Fibroblast of skin of right quadriceps (primary cell): Measurements from ENCODE around the gene DNAH1.

Source experiments
- DNase-seq: peaks from one replicate; pipeline ENCODE4 v3.0.0-alpha.2; 2013

Gene DNAH1

DNA sequence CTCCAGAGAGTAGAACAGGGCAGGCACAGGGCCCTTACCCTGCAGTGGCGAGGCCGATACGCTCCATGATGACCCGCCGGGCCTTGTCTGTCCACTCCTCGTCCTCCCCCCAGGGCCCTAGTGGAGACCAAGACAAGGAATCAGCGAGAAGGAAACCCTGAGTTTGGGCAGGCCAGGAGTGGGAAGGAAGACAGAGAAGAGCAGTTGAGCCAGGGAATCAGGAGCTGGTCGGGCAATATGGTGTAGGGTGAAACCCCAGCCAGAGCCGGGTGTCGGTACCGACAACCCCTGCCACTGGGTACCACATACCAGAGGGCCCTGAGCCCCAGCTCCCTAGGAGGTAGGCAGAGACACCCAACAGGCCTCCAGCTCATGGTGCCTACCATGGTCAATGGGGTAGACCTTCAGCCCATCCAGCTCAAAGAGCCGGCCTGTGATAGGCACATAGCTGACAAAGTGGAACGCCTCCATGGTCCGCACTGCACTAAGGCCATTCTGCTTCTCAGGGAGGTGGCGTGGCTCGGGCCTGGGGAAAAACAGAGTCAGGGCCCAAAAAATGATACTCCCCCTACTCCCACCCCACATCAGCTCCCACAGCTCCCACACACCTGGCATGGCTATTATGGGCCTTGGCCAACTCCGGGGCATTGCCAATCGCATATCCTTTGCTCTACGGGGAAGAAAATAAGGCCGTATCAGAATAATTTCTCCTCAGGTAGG, 90.8 kb downstream of the DNAH1 start:
- DNase-seq = no peak

DNA sequence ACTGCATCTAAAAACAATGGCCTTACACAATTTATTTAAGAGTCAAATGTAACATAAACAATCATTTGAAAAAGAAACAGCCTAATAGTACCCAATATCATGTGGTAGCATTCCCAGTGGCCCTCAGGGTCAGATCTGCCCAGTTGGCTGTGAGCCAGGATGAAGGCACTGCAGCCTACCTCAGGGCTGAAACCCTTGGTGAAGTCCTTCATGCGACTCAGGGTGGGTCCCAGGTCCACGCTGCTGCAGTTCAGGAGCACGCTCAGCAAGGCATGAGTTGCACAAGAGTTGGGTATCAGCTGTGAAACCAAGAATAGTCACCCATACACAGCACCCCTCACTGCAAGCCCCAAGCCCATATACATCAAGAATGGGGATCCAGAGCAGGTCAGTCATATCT, 91.7 kb downstream of the DNAH1 start:
- no peak for DNase-seq

DNA sequence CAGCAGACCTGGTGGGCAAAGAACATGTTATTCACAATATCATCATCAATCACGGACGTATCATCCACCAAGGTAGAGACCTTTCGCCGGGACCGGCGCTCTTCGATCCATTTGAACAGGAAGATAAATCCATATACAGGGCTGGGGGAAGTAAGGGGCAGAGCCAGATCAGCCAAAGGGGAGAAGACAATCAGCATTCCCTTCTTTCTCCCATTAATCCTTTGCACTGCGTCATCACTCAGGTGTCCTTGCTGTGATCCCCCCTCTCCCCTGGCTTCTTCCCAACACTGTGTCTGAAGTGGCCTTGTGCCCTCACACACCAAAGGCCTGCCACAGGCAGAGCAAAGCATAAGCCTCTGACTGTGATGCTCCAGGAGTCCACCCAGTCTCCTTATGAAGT, 92.3 kb downstream of the DNAH1 start:
- no peak for DNase-seq

DNA sequence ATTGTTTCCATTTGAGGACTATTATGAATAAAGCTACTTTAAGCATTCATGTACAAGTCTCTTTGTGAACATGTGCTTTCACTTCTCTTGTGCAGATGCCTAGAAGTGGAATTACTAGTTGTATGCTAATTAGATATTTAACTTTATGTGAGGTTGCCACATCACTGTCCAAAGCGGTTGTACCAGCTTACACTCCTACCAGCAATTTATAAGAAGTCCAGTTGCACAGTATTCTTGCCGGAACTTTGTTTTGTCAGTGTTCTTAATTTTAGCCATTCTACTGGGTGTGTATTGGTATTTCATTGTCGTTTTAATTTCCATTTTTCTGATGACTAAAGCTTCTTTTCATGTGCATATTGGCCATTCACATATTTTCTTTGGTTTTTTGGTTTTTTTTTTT, 99.7 kb downstream of the DNAH1 start:
- no peak for DNase-seq

DNA sequence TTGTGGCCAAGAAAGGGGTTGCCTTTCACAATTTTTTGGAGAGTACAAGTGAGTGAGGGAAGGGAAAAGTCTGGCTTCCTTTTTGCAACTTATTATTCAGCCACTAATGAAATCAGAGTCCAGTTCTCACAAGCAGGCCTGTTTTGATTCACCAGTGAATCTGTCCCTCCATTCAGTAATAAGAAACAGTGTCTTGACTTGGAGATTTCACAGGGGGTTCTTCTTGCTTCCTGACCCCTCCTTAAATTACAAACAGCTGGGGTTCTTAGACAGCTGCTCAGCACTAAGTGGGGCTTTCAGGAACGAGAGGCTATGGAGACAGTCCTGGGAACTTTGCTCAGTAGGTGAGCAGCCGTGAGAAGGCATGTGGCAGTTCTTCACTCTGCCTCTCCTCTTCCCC, 104.3 kb downstream of the DNAH1 start:
- no peak for DNase-seq

DNA sequence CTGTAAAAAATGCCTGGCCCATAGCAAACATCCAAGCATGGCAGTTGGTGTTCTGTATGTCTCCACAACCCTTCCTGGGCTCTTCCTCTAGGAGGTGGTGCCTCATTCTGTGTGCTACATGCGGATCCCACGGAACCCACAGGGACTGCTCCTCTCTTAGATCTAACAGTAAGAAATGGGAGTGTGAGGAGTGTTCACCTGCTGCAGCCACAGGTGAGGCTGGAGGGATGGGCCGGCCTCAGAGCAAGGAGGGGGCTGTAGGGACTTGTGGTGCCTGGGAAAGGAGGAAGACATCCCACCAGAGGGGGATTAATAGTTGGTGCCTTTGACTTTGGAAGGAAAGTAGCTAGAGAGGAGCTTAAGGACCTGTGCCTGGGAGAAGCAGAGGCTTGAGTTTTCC, 106.5 kb downstream of the DNAH1 start:
- DNase-seq = no peak

DNA sequence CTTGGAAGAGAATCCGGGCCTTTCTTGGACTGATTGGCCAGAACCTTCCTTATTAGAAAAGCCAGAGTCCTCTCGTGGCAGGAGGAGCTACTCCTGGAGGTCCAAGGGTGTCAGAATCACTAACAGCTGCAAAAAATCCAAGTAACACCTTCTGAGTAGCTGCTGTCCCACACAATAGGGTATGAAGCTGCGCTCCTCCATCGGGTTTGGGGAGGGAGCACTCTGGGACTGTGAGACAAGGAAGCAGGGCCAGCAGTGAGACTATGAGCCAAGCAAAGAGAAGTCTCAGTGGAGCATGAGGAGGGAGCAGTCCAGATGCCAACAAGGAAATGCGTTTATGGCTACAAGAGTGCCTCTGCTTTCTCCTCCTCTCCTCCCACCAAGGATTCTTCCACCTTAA, 107.1 kb downstream of the DNAH1 start:
- DNase-seq = no peak

DNA sequence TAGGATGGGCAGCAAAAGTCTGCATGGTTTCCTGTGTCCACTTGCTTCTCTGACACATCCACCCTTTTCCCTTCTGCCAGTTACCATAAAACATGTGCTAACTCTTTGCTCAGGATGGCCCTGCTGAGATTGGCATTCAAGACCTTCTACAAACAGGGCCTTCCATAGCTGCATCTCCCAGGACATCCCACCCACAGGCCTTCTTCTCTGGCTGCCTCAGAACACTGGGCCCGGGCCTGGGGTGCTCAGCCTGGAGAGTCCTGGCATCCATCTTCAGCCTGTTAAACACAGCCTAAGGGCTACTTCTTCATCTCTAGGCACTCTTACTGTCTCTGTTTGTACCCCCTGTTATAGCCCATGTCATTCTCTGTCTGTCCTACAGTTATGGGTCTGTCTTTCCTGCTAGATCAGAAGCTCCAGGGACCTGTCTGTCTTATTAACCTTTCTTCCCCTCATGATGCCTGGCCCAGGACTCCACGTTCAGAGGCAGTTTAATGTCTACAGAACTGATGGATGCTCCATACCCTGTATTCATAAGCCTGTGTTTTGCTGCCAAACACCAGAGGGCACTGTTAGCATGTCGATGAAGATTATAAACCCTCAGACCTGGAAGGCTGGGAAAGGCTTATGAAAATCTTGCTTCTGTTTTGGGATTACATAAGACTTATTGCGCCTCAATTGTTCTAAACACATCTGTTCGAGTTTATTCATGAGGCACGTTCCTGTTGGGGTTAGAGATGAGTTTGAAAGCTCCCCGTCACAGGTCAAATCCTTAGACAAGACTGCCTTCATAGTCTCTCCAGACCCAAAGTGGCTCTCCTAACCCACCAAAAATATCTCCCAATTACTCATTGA, 112.3 kb downstream of the DNAH1 start:
- peak; percentile 69 for DNase-seq

DNA sequence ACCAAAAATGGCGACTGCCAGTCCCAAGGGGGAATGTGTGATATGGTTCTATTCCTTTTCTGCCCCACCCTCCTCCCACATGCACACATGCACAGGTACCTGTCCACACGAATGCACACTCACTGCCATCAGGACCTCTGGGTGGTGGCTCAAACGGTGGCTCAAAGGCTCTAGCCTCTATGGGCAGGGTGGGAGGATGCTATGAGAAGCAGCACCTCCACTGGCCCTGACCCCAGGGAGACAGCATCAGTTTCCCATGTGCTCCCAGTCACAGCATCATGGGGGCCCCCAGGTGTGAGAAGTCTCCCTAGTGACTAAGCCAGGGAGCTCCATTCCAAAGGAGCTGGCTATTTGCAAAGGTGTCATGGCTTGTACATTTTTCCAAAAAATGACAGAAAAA, 112.9 kb downstream of the DNAH1 start:
- no peak for DNase-seq

DNA sequence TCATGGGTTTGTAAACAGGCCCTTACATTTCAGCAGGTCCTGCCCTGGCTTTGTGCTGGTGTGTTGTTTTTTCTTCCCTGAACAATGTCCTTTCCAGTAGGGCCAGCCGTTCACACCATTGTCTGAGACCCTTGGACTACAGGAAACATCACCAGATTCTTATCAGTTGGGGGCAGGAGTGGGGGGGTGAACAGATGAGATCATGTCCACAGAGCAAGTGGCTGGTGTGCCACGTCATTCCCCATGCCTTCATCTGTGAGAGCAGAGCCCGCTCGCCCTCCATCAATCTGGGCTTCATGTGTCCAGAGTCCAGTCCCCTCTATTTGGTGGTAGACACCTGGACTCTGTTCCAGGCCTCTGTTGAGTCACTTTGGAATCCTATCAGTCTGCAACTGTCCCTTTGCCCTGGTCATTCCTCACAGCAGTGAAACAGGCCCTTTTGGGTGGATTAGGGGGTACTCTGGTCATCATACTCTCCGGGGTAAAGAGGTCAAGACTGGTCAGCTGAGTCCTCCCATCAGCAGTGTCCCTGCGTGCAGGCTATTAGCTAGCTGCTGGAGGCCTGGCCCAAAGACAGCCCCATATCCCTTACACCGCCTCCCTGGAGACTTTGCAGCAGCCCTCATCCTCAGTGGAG, 113.8 kb downstream of the DNAH1 start:
- no peak for DNase-seq

DNA sequence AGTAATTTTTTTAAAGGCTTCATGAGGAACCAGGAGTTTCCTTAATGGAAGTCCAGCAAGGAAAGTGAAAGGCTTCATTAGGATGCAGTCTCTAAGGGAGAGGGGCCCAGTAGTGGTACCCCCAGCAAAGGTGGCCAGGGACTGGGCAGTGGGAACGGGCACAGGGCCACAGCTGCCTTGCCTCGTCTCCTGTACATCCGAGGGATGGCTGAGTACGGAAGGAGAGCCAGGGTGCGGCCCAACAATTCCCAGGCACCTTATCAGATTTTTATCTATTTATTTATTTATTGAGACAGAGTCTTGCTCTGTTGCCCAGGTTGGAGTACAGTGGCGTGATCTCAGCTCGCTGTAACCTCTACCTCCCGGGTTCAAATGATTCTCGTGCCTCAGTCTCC, 114.3 kb downstream of the DNAH1 start:
- DNase-seq = no peak

DNA sequence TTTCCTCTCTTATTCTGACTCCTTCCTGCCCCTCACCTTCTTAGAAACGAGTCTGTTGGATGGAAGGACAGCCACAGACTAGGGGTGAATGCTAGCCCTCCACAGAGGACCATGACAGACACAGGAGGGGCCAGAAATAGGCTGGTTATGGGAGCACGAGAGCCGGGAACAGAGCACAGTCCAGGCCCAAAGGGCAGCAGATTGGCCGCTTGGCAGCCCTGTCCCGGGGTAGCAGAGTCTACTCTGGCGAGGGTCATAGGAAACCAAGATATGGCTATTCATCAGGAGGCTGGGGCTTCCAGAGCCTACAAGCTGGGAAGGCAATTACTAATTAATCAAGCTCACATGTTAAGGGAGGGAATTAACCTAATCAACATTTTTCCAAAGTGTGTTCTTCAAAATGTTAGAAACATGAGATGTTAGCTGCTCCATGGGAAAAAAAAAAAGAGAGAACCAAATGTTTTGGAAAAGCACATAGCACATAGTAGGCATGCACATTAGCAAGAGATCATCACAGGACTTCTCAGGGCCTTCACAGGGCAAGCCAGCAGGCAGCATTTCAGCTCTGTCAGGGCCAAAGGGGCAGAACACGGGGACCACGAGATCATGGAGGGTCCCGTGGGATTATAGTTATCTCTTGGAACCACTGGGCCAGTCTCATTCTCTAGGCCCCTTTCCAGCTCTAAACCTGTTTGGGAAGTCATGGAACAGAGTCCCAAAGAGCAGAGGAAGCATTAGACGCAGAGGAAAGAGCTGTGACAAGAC, 115.5 kb downstream of the DNAH1 start:
- no peak for DNase-seq

DNA sequence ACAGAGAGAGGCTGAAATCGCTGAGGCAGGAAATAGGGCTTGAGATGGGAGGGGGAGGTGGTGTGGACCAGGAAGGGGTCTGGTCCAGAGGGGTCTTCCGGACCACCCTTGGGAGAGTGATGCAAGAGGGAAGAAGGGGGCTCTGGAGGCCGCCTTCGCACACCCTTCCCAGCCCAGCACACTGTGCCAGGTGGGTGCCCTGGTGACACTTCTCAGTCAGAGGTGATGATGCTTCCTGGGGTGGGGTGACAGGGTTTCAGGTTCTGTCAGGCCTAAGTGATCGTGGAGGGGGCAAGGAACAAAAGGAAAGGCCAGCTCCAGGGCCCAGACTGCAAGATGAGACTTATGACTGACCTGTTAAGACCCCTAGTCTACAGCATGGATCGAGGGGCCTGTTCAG, 116.1 kb downstream of the DNAH1 start:
- DNase-seq = no peak

DNA sequence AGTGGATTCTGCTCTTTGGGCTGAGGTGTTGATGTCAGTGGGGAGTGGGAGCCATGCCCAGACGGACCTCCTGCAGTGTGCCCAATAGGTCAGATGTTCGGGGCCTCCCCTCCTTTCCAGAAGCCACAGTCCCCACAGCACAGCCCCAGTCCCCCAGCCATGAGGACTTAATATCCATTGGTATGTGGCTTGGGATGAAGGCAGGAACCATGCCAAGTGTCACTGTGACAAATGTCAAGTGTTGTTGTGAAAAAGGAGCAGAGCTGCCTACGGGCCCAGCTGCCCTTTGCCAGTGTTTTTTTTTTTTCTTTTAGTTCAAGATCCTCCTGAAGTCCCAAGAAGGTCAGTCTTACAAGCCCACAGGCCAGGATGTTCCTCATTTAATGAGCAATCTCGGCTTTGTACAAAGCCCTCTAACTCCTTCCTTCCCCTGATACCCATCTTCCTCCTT, 116.6 kb downstream of the DNAH1 start:
- no peak for DNase-seq

DNA sequence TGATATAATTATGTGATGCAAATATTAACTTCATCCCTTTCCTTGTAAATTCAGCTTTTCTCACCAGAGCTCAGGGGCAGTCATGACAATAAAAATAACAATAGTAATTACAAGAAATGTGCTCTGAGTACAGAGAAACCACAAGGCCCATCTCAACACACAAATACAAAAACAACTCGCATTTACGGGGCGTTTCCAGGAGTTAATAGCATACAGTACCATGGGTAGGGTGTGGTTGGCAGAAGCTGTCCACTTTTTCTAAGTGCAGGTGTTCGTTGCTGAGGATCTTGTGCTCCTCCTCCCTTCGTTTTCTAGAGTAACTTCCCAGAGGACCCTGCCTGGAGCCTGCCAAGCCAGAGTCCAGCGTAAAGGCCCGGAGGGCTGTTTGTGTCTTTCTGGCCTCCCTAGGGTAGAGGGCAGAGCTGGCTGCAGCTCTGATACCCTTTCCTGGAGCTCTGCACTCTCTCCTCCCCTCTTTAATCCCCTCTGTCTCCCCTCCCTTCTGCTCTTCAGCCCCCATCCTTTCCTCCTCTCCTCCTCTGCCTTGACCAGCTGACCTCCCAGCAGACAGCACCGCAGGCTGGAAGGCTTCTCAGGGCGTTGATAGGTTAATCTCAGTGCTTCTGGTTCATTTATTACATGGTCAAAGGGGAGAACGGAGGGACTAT, 117.3 kb downstream of the DNAH1 start:
- no peak for DNase-seq

DNA sequence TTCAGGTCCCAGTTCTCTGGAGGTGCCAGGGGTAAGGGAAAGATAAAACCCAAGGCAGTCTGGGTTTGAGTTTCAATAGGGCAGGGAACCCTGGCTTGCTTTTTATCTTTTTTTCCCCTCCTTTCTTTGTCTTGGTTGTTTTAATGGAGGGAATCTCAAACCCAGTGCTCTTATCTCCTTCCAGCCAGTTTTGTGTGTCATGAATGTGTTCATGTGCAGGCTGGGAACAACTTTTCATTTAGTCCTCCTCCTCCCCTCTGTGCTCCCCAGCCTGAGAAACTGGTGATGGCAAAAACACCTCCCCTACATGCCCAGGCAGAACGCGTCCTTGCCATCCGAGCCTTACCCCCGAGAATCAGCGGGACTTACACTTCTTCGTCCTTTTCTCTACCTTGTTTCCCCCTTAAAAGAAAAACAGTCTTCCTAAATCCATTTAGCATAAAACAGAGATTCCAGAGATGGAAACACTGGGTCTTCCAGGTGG, 117.9 kb downstream of the DNAH1 start:
- DNase-seq = no peak

DNA sequence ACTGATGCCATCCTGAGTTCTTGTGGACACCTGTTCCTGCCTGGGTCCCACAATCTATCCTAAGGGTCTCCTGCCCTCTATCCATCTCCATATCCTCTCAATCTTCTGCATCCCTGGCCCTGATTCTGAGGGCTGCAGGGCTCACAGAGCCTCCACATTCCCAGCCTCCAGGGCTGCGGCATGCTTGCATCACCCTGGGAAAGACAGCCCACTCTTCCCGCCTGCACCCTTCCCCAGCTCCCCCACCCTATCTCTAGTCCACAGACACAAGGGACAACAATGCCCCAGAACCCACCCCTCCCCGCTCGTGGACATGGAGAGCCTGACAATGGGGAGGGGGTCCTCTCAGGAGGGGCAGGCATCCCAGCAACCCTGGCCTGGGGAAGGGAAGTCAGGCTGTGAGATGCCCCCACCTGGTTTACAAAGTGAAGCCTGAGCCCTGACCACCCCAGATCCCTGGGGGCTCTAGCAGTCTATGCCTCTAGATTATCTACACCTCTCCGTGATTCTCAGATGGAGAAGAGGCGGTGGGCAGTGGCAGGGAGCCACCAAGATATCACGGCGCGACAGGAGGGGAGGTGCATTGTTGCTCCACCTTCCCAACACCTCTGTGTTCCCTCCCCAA, 118.5 kb downstream of the DNAH1 start:
- no peak for DNase-seq

DNA sequence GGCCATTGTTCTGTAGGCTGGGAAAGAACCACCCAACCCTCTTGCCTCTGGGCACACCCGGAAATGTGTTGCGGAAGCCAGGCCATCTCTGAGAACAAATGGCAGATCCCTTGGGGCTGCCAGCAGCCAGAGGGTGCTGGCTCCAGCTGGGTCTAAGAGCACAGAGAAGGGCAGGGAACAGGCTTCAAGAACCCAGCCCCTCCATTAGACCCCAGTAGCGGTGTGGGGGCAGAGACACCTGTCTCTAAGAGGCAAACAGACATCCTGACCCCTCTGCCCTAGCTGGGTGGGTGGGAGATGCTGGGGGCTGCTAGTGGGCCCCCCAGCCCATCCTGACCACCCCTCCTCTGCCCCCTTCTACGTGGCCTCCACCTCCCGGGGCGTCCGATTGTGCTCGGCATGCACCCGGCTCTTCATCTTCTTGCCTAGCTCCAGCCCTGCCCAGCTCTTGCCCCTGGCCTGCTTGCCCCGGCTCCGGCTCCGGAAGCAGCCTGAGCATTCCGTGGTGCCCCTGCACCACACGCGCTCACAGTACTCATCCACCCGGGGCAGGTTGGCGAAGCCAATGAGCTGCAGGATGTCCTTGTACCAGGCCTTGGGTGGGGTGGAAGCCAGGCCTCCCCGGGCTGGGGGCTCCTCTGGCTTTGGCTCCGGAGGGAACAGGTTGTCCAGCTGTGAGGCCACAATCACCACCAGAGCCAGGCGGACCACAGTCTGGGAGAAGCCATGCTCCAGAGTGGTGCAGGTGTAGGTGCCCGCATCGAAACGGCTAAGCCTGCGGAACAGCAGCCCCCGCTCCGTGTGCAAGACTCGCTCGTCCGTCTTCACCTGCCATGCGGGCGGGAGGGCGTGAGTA, 119.4 kb downstream of the DNAH1 start:
- DNase-seq = no peak

DNA sequence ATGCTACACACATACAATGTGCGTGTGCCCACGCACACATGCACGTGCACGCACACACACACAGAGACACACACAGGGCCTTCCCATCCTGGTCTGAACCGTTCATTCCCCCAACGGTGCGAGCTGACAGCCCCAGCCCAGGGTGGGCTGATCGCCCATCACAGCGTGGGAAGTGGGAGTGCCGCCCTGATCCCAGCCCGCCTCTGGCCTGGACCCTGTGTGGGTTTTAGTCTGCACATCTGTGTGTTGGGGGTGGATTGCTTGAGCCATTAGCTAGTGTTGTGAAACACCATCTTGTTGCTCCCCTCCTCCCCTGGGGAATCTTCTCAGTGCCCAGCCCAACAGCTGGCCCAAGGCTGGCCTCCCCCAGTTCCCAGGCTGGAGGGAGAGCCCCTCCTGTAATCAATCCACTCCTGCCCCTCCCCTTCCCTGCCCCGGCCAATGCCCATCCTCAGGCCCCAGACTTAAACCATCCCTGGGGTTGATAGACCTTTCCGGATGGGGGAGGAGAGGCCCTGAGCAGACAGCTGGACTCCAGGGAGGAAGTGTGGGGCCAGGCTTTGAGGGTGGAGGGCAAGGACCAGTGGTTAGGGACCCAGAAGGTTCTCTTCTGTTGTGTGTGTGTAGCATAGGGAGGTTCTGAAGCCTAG, 120.5 kb downstream of the DNAH1 start:
- DNase-seq = peak; percentile 32

DNA sequence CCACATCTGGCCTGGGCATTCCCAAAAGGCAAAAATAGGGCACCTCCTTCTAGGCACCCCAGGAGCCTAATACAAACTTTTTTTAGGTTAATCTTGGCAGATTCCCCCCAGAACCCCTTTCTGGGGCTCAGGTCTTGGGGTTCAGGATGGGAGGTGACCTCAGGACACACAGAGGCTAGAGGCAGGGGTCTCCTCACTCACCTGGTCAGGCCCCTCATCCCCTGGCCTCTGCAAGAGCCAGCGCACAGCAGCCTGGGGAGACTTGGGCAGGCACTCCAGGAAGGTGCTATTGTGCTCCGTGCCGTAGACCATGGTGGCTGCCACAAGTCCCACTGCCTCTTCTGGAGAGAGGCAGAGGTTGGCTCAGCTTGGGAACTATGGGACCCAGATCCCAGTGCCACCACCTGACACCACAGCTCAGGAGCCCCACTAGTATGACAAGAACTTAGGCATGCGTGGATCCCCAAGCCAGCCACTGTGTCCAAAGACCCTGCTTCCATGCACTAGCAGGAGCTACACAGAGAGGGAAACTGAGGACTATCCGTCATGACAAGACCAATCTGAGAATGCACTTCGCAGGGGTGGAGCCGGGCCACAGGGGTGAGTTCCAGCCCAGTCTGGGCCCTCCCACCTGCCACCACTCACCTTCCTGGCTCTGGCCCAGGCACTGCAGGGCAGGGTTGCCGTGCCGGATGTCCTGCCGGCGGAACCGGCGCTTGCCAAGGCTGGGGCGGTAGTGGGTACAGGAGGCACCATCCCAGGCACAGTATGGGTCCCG, 121.4 kb downstream of the DNAH1 start:
- no peak for DNase-seq
